Muscle of arm (tissue), 12 donors: ENCODE data around the gene AMOTL2. TPM values are rescaled to one million over a fixed set of nuclear protein-coding genes. Genes with fewer than 3 reads are reported as not detected.

Experiments used
- DNase-seq: peaks from one replicate; pipeline ENCODE4 v3.0.0-alpha.2; 2013
- polyA plus RNA-seq, 12 donors: library from polyadenylated mRNA; unstranded; fragments of 120-200 nt; gene quantifications; one replicate each; pipeline ENCODE4 v1.2.1, GENCODE V29; 2013; ENCODE audit not compliant: insufficient read length in 12 of 12

AMOTL2 gene
- polyA plus RNA-seq, 12 donors = 42.5 to 63.9 (median 52.8) TPM; not detected in 1

DNA sequence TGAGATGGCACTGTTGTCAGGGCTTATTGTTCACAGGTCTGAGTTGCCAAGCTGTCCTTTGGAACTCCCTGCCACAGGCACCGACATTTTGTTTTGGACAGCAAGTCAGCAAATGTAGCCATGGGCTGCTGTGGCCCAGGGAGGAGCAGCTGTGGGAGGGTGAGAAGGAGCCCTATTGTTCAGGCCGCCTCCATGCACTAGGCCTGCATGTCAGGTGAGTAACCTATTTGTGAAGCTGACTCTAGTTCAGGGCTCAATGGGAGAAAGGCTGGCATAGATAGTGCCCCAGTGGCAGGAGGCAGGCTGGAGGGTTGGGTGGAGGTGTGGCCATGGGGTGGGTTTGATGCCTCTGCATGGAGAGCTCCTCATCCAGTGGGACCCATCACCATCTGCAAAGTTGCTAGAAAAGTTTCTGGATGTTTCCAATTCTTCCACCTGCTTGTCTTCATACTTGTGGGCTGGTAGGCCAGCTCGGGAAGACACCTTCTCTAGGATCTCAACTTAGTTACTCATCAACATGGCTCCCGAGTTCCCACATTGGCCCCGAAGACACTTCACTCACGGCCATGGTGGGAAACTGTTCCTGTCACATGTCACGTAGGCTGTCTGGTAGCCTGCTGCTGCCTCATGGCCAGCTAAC lies 19.5 kb downstream of the AMOTL2 start:
- no peak for DNase-seq

DNA sequence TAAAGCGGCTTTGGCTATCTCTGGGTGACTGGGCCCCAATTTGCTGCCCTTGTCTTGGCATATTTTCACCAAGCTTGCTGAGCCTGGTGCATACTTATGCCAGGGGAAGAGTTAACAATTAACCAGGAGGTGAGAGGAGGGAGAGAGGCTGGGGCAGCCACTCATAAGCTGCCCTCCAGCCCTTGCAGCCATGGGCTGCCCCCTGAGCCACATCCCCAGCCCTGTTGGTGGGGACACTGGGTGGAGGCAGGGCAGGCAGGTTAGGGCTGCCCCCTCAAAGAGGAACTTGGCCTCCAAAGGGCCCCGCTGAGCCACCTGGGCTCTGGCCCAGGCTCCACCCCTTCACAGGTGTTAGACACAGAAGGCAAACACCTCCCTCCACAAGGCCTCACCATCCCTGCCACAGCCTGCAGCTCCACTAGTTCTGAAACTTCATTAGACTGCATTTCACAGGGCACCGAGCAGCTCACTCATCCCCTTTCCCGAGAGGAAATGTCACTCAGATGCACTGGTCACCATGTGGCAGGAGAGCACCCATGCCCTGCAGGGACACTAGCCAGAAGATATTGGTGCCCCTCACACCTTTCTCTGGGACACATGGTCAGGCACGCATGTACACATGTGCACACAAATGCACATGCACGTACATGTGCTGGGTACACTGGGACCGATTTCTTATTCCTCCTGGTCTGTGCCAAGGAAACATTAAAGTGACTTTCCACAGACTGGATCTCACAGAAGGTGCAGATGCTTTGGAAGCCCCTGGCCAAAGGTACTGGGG lies 20.2 kb downstream of the AMOTL2 start:
- DNase-seq = no peak

- DNase-seq = no peak
These were observed 20.9 kb downstream of the AMOTL2 start for GRCh38 chr3:134353171-134353825.

GRCh38 chr3:134352031-134352671 lies 22.1 kb downstream of the AMOTL2 start:
- DNase-seq = no peak

GRCh38 chr3:134351427-134351826 lies 22.8 kb downstream of the AMOTL2 start:
- DNase-seq = no peak

DNA sequence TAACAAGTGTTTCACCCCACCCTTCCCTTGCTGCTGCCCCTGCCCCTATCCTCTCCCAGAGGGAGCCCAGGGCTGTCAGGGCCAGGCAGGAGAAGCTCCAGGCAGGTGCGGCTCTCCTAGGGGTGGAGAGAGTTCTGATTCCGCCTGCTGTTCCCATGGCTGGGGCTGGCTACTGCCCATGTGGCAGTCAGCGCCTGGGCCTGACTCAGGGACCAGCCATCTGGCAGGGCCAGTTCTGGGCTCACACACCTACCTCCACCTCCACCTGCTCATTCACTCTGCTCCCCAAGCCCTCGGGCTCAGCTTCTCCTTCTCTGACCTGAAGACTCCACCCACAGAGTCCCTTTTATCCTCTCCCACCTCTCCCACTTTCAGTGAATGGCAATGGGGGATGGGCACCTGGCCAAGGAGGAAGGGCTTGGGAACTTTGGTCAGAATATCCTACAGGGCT lies 23.4 kb downstream of the AMOTL2 start:
- DNase-seq = no peak

- DNase-seq = no peak
These were observed 24.0 kb downstream of the AMOTL2 start for GRCh38 chr3:134350266-134350665.

DNA sequence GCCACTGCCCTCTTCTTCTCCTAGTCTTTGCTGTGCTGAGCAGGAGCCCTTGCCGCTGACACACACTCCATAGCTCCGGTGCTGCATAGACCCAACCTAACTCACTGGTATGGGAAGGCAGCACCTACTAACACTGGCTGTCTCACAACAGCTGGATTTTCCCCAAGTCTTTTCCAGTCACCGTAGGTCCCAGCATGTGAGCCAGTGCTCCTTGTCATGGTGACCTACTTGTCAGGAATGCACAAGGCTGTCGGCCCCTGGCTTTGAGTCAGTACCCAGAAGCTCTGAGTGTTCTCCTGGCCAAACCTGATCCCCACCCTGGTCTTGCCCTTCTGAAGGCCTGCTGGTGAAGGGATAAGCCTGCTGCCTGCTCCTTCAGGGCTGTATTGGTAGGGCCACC lies 25.7 kb downstream of the AMOTL2 start:
- DNase-seq = no peak

GRCh38 chr3:134347551-134347950 lies 26.7 kb downstream of the AMOTL2 start:
- no peak for DNase-seq

- no peak for DNase-seq
These were observed 27.5 kb downstream of the AMOTL2 start for GRCh38 chr3:134346744-134347143.

GRCh38 chr3:134345202-134345601 lies 29.0 kb downstream of the AMOTL2 start:
- no peak for DNase-seq

GRCh38 chr3:134344560-134344959 lies 29.7 kb downstream of the AMOTL2 start:
- DNase-seq = no peak

- no peak for DNase-seq
These were observed 32.0 kb downstream of the AMOTL2 start for GRCh38 chr3:134342259-134342658.

- DNase-seq = no peak
These were observed 32.9 kb downstream of the AMOTL2 start for GRCh38 chr3:134341389-134341788.

GRCh38 chr3:134340982-134341365 lies 33.3 kb downstream of the AMOTL2 start:
- DNase-seq = no peak

- DNase-seq = no peak
These were observed 33.8 kb downstream of the AMOTL2 start for GRCh38 chr3:134340362-134340981.

DNA sequence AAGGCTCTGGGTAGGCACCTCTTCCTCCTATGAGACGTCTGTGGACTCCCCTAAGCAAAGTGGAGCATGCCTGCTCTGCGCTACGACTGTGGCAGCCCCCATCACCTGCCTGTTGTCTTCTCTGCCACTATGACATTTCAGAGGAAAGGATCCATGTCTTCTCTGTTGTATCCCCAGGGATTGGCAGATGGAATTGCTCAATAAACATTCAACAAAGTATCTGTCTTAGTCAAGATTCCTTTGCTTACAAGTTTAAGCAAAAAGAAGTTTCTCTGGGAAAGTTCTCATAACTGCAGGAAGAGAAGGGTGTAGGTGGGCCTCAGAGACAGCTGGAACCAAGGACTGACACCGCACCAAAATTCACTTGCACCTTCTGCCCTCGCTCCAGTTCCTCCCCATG lies 34.3 kb downstream of the AMOTL2 start:
- no peak for DNase-seq

GRCh38 chr3:134339331-134339730 lies 34.9 kb downstream of the AMOTL2 start:
- no peak for DNase-seq

DNA sequence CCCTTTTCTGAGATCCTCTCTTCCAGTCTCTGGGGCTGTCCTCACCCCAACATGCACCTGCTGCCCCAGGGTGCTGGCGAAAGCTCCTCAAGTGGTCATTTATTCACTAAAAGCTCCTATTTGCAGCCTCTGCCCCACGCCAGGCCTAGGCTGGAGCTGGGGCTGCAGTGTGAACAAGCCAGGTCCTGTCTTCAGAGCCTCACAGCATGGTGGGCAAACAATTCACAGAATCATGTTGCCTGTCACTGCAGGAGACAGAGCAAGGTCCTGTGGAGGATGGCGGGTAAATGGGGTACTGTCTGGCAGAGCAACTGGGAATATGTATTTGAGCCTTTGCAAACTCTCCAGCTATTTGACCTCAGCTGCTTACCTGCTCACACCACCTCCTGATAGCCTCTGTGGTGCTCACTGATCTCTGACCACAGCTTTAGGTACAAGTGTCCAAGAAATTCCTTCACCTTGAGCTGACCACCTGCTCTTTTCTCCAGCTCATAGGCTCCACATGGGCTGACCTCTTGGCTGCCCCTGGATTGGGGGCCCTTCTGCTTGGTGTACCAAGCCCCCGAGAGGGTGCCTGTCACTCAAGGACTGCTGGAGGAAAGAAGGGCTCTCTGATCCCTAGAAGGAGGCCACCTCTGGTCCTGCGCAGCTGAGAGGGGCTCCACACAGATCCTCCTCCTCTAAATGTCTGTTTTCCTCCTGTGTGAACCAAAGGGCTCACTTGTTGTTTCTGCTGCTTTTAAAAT lies 35.6 kb downstream of the AMOTL2 start:
- DNase-seq = no peak

DNA sequence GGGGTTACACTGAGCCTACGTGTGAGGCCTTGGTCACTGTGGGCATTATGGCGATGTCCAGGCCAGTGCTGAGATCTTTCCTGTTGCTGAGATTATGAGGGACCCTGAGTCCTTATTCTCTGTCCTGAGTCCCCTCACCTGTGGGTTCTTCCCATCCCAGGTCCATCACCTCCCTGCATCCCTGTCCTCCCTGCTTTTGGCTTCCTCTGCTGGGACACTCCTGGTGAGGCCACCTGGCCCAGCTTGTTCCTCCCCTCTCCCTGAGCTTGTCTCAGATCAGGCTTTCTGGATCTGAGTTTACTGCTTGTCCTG lies 36.1 kb downstream of the AMOTL2 start:
- no peak for DNase-seq

- DNase-seq = no peak
These were observed 36.6 kb downstream of the AMOTL2 start for GRCh38 chr3:134337511-134338200.
